HG02623 (cell line): ENCODE data around the gene SLC66A2.
"Not testable (repeated sequence)": the region's sequence is repeated elsewhere in the genome, so short reads cannot be mapped to it uniquely, and the experiment has no call there.

Source experiments
- ATAC-seq: cut with Tn5 transposase; IDR thresholded peaks from one replicate; pipeline ENCODE4 v1.9.1; 2021; ENCODE audit warnings: moderate library complexity; ENCODE audit not compliant: unreplicated experiment

The SLC66A2 gene

GRCh38 chr18:79951545-79952455 lies at the start of gene SLC66A2:
Gene SLC66A2 (minus strand): TSS chr18:79951653. CDS start chr18:79950926, 727 bp downstream.
- peak; percentile 85 for ATAC-seq

GRCh38 chr18:80000877-80001276 lies 49.4 kb upstream of the SLC66A2 start:
- ATAC-seq: no peak

- ATAC-seq: not testable (repeated sequence)
Measured at GRCh38 chr18:79999701-80000100, 48.2 kb upstream of the SLC66A2 start.

GRCh38 chr18:79991494-79991893 lies 40.0 kb upstream of the SLC66A2 start:
- ATAC-seq: no peak

- no peak for ATAC-seq
Measured at GRCh38 chr18:79989195-79989497, 37.7 kb upstream of the SLC66A2 start.

GRCh38 chr18:79988451-79989194 lies 37.2 kb upstream of the SLC66A2 start, which contains the start of gene TXNL4A:
Gene TXNL4A (minus strand): TSS chr18:79988563. CDS start chr18:79988392, 171 bp downstream.
- peak; percentile 97 for ATAC-seq

- peak; percentile 62 for ATAC-seq
Measured at GRCh38 chr18:79988071-79988450, 36.6 kb upstream of the SLC66A2 start.

GRCh38 chr18:79987566-79987965 lies 36.1 kb upstream of the SLC66A2 start:
- no peak for ATAC-seq

GRCh38 chr18:79986726-79987125 lies 35.3 kb upstream of the SLC66A2 start:
- no peak for ATAC-seq

GRCh38 chr18:79985172-79985571 lies 33.7 kb upstream of the SLC66A2 start:
- ATAC-seq: no peak

- no peak for ATAC-seq
Measured at GRCh38 chr18:79983793-79984192, 32.3 kb upstream of the SLC66A2 start.

- ATAC-seq: no peak
Measured at GRCh38 chr18:79983253-79983652, 31.8 kb upstream of the SLC66A2 start.

GRCh38 chr18:79982736-79983135 lies 31.3 kb upstream of the SLC66A2 start:
- ATAC-seq: no peak

GRCh38 chr18:79980585-79980984 lies 29.1 kb upstream of the SLC66A2 start:
- no peak for ATAC-seq

- ATAC-seq: no peak
Measured at GRCh38 chr18:79979843-79980242, 28.4 kb upstream of the SLC66A2 start.

GRCh38 chr18:79975985-79976680 lies 24.7 kb upstream of the SLC66A2 start:
- no peak for ATAC-seq

- ATAC-seq: no peak
Measured at GRCh38 chr18:79975043-79975442, 23.6 kb upstream of the SLC66A2 start.

GRCh38 chr18:79974025-79974654 lies 22.7 kb upstream of the SLC66A2 start:
- ATAC-seq: no peak

GRCh38 chr18:79973517-79973916 lies 22.1 kb upstream of the SLC66A2 start:
- no peak for ATAC-seq

GRCh38 chr18:79972720-79973119 lies 21.3 kb upstream of the SLC66A2 start:
- no peak for ATAC-seq

- ATAC-seq: no peak
Measured at GRCh38 chr18:79971986-79972385, 20.5 kb upstream of the SLC66A2 start.
